HG02973 (cell line): ENCODE data around the gene DDIT4.
A peak's percentile ranks its signal among the peaks of the same experiment; 100 is the strongest.

Experiments
- ATAC-seq: cut with Tn5 transposase; IDR thresholded peaks from one replicate; pipeline ENCODE4 v1.9.1; 2021; ENCODE audit warnings: moderate library complexity; ENCODE audit not compliant: unreplicated experiment

DDIT4 gene

DNA sequence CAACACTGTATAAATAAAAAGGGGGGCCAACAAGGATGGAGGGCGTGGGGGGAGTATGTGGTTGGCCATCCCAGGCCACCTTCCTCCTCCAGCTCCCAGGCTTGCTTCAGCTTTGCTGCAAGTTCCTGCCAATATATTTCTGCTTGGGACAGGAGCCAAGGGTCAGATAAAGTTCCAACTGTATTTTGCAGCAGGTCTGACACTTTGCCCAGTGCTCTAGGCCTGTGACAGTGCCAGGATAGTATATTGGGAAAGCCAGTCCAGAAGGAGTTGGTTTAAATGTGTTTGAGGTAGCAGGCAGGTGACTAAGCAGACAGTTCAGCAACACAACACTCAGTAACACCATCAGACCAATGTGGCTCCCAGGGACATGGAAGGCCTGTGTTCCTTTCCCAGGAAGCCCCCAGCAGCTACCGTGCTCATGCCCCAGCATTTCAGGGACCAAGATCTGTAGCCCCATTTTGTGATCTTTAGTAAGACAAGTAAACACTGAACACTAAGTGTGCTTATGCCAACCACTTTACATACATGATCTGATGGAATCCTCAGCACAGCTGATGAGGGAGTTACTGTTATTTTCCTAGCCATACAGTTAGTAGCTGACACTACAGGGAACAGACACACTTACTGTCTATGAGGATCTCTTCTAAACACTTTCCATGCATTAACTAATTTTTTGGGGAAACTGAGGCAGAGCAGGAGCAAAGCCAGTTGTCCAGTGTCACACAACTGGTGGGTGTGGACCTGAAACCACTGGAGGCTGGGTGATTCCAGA, 42.1 kb downstream of the DDIT4 start:
- no peak for ATAC-seq

GRCh38 chr10:72316386-72316700, 42.6 kb downstream of the DDIT4 start:
- no peak for ATAC-seq

- ATAC-seq: no peak
These were observed 43.2 kb downstream of the DDIT4 start for GRCh38 chr10:72316748-72317435.

GRCh38 chr10:72318418-72319262, 44.9 kb downstream of the DDIT4 start:
- ATAC-seq: no peak

DNA sequence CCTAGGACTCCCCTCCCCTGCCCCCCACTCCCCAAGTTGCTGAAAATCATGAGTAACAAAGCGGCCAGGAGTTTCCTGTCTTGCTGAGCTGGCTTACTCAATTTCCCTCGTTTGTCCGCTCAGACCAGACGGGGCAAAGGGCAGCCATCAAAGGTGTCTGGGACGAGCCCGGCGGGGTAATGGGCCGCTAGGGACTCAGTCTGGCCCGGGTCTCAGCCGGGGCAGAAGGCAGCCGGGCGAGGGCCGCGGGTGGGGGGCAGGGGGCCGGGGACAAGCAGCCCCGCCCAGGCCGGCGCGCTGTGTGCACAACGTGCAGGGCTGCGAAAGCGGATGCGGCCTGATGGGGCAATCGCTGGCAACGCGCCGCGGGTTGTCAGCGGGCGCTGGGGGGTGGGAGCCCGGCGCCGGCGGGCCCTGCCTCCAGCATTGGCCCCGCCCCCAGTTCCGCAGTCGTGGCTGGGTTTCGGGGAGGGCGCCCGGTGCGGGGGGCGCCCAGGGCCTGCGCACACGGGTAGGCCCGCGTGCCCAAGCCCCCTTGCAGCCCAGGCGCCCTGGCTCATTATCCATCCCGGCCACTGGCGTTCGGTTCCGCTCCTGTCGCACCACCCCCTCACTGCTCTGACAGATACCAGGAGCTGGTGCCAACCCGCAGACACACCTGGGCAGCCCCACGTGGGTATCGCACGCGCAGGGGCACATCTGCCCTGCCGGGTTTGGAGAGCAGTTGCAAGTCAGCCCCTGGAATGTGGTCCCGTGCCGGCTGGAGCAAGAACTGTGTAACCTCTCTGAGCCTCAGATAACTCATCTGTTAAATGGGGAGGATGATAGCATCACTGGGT, 45.9 kb downstream of the DDIT4 start:
- peak; percentile 45 for ATAC-seq

DNA sequence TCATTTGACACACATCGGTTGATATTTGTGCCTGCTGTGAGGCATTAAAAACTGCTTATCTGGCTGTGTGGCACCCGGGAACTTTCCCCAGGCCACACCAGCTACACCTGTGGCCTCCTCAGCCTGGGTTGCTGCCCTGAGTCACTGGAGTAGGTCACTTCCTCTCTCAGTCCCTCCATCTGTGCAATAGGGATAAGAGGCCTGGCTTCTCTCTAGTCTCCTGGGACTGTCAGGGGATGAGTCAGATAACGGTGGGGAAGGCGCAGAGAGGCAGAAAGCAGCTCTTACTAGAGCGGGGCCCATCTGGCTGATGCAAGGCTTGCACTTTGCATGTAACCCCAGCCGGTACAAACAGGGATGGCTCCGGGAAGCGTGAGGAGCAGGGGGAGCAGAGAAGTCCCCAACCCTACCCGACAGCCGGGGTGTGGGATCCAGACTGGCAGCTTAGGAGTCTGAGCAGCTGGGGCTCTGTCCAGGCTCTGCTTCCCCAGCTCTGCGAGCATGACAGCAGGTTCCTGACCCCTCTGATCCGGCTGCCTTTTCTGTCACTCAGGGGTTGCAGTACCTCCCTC, 47.0 kb downstream of the DDIT4 start:
- ATAC-seq: peak; percentile 61

GRCh38 chr10:72321248-72322029, 47.7 kb downstream of the DDIT4 start:
- ATAC-seq: no peak

DNA sequence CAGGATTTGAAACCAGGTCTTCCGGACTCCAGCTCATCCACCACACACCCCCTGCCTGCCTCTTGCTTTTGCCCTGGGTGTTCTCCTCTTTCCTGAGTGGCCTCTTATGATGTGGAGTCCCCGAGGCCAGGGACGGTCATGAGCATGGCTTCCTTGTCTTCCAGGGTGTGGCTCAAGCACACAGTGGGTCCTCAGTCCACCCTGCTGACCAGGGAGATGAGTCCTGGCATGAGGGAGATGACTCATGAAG, 48.2 kb downstream of the DDIT4 start:
- ATAC-seq: no peak

DNA sequence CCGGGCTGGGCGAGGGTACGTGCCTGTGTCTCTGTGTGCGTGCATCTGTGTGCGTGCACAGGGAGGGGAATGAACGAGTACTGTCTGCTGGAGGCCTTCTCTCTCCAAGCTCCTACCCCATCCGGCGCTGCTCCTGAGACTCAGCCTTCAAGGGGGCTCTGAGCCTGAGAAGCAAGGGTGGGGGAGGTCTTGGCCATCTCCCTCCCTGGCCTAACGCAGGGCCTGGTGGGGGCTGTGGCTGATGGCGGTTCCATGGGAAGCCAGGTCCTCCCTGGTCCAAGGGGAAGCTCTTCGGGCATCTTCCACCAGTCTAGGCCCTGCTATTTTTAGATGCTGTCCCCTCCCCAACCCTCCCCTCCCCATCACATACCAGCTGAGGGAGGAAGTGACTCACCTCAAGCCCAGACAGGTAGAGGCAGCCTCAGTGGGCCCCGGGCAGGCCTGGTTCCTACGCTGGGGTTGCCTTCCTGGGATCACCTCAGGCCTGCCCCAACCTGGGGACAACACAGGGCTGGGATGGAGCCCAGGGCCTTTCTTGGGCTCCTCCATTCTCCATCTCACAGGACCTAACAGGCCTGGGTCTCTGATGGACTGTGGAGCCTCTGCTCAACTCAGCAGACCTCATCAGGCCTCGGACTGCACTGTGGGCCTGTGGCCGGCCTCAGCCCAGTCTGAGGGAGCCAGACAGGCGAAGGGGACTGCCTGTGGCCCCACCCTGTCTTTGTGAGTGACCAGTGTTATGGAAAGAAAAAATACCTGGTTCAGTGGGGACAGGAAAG, 48.7 kb downstream of the DDIT4 start:
- no peak for ATAC-seq

GRCh38 chr10:72323108-72323749, 49.5 kb downstream of the DDIT4 start:
- no peak for ATAC-seq

DNA sequence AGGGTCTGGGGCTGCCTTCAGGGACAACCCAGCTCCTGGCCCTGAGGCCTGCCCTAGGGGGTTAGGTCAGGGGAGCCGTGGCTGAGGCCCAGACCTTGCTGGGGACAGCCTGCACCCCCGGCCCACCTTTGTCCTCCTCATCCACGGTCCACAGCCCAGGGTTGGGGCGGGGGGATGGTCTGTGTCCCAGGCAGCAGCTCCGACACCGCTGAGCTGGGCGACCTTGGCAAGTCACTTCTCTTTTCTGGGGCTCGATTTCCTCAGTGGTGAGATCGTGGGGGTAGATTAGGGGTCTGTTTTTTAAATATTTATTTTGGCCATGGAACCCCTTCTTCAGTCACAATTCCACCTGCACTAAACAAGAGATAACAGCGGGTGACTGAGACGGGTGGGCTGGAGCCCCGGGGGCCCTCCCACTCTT, 50.1 kb downstream of the DDIT4 start:
- no peak for ATAC-seq
